Pons (tissue), 1 donor: ENCODE measurements around the gene FNIP1.
"Not testable (repeated sequence)": the region's sequence is repeated elsewhere in the genome, so short reads cannot be mapped to it uniquely, and the experiment has no call there.

Experiments
- DNase-seq: peaks from one replicate; pipeline ENCODE4 v3.0.0-alpha.2; 2016; ENCODE audit warnings: low spot score

FNIP1 gene

GRCh38 chr5:131607418-131607817 is 189.4 kb downstream of the FNIP1 start:
- peak; percentile 58 for DNase-seq

GRCh38 chr5:131605086-131605485 is 191.7 kb downstream of the FNIP1 start:
- no peak for DNase-seq

GRCh38 chr5:131595088-131596033 is 201.5 kb downstream of the FNIP1 start:
- DNase-seq, result no peak

GRCh38 chr5:131593921-131594320 is 202.9 kb downstream of the FNIP1 start:
- no peak for DNase-seq

- DNase-seq, result not testable (repeated sequence)
Measured at GRCh38 chr5:131593436-131593835, 203.4 kb downstream of the FNIP1 start.
